SK-N-MC (cell line): ENCODE data around the gene POU2AF2.

ENCODE experiments used
- EZH2 ChIP-seq: fragments of 200-600 bp; sonication (generic); IDR thresholded peaks from one replicate; pipeline ENCODE4 v1.6.1; 2017; ENCODE audit warnings: antibody characterized with exemption
- POLR2AphosphoS5 ChIP-seq: IDR thresholded peaks from 2 replicates; pipeline ENCODE4 v1.6.1; 2012; ENCODE audit warnings: mild to moderate bottlenecking, low read depth, low read length, borderline replicate concordance

- TF ChIP-seq EZH2 (no peak), POLR2AphosphoS5 (no peak)
Observed at GRCh38 chr11:111309215-111309915, 63.8 kb downstream of the POU2AF2 start.
